ENCODE data around the gene CXXC4.

CXXC4 gene

GRCh38 chr4:104488151-104488550 lies 6.5 kb downstream of the CXXC4 start:
- DNase-seq, result no peak

- no peak for DNase-seq
These were observed 7.8 kb downstream of the CXXC4 start for GRCh38 chr4:104486716-104487504.

- DNase-seq, result no peak
These were observed 19.0 kb downstream of the CXXC4 start for GRCh38 chr4:104475652-104476051.

- no peak for DNase-seq
These were observed 21.9 kb downstream of the CXXC4 start for GRCh38 chr4:104472766-104473165.

- DNase-seq, result no peak
These were observed 23.9 kb downstream of the CXXC4 start for GRCh38 chr4:104470770-104471169.

GRCh38 chr4:104469794-104470193 lies 24.9 kb downstream of the CXXC4 start:
- DNase-seq, result no peak

- DNase-seq, result no peak
These were observed 29.1 kb downstream of the CXXC4 start for GRCh38 chr4:104465619-104466018.

- no peak for DNase-seq
These were observed 29.5 kb downstream of the CXXC4 start for GRCh38 chr4:104465201-104465600.

GRCh38 chr4:104462641-104463040 lies 32.1 kb downstream of the CXXC4 start:
- no peak for DNase-seq

- no peak for DNase-seq
These were observed 37.2 kb downstream of the CXXC4 start for GRCh38 chr4:104457308-104457981.

- DNase-seq, result no peak
These were observed 43.1 kb downstream of the CXXC4 start for GRCh38 chr4:104451573-104451972.

GRCh38 chr4:104449537-104449936 lies 45.2 kb downstream of the CXXC4 start:
- DNase-seq, result no peak

GRCh38 chr4:104447294-104447693 lies 47.4 kb downstream of the CXXC4 start:
- DNase-seq, result no peak

- no peak for DNase-seq
These were observed 48.0 kb downstream of the CXXC4 start for GRCh38 chr4:104446431-104447278.

- no peak for DNase-seq
These were observed 50.0 kb downstream of the CXXC4 start for GRCh38 chr4:104444685-104445084.

GRCh38 chr4:104436542-104436941 lies 58.2 kb downstream of the CXXC4 start:
- no peak for DNase-seq

GRCh38 chr4:104429150-104429741 lies 65.4 kb downstream of the CXXC4 start:
- no peak for DNase-seq

GRCh38 chr4:104425948-104426347 lies 68.7 kb downstream of the CXXC4 start:
- no peak for DNase-seq

- no peak for DNase-seq
These were observed 69.7 kb downstream of the CXXC4 start for GRCh38 chr4:104424989-104425388.

- DNase-seq, result no peak
These were observed 70.2 kb downstream of the CXXC4 start for GRCh38 chr4:104424475-104424941.

GRCh38 chr4:104421566-104421965 lies 73.1 kb downstream of the CXXC4 start:
- no peak for DNase-seq

GRCh38 chr4:104420766-104421165 lies 73.9 kb downstream of the CXXC4 start:
- DNase-seq, result no peak

All from NCI-H774 (cell line).